Vagina (tissue), 2 donors: ENCODE measurements around the gene LSM11. TPM values are rescaled to one million over a fixed set of nuclear protein-coding genes. Genes with fewer than 3 reads are reported as not detected.

Experiments
- DNase-seq, 2 donors: peaks; one replicate each; pipeline ENCODE4 v3.0.0-alpha.2; 2017; ENCODE audit errors: extremely low spot score in 2 of 2
- H3K27ac ChIP-seq: fragments of 200-600 bp; sonication (generic); one replicate; pipeline ENCODE4 v1.5.1; 2019
- H3K27me3 ChIP-seq: fragments of 200-600 bp; sonication (generic); one replicate; pipeline ENCODE4 v1.5.1; 2019
- H3K36me3 ChIP-seq, 2 donors: fragments of 200-600 bp; sonication (generic); one replicate each; pipeline ENCODE4 v1.5.1; 2017 to 2019
- H3K4me1 ChIP-seq: fragments of 200-600 bp; sonication (generic); one replicate; pipeline ENCODE4 v1.5.1; 2019
- H3K4me3 ChIP-seq, 2 donors: fragments of 200-600 bp; sonication (generic); 1 replicate in 1 of 2; 2 replicates in 1 of 2; pipeline ENCODE4 v1.5.1; 2016 to 2019
- H3K9me3 ChIP-seq: fragments of 200-600 bp; sonication (generic); one replicate; pipeline ENCODE4 v1.5.1; 2019
- CTCF ChIP-seq, 3 experiments: fragments of 450-650 bp in 2 of 3; fragments of 200-600 bp in 1 of 3; sonication (generic) in 1 of 3; IDR thresholded peaks; one replicate each; pipeline ENCODE4 v1.5.1; 2017 to 2019; ENCODE audit warnings: antibody characterized with exemption in 3 of 3, mild to moderate bottlenecking in 2 of 3, moderate library complexity in 2 of 3
- POLR2A ChIP-seq, 2 donors: fragments of 450-650 bp; IDR thresholded peaks; one replicate each; pipeline ENCODE4 v1.6.1; 2017; ENCODE audit warnings: antibody characterized with exemption in 2 of 2, mild to moderate bottlenecking in 2 of 2, moderate library complexity in 2 of 2
- POLR2AphosphoS5 ChIP-seq, 2 donors: sonication (generic); formaldehyde crosslinking; IDR thresholded peaks; one replicate each; pipeline ENCODE4 v1.9.0; 2017; ENCODE audit warnings: antibody characterized with exemption in 2 of 2, mild to moderate bottlenecking in 2 of 2, low read depth in 1 of 2; ENCODE audit not compliant: insufficient read depth in 1 of 2
- intact Hi-C: fragments of 100-400 bp; cut with DNase I; formaldehyde crosslinking; loops from one replicate; pipeline ENCODE4 v1.15.1; 2023
- total RNA-seq: library from RNA; depleted of rRNA; stranded (reverse); fragments of >200 nt; gene quantifications from one replicate; pipeline ENCODE4 v1.2.3, GENCODE V29; 2016

LSM11 gene
- total RNA-seq, 1 donor from 2014 or later: 3.9 TPM

- Histone ChIP-seq H3K4me3 (peak overlapping the region; percentile 82 to 83), H3K36me3 (peaks cover 3 to 5% of the 10 kb centered on the region in 2 donors), H3K27me3 (no peaks in the 10 kb centered on the region), H3K9me3 (no peaks in the 10 kb centered on the region), H3K4me1 (peaks cover 30% of the 10 kb centered on the region), H3K27ac (peak overlapping the region; percentile 77)
- no peak for DNase-seq
- intact Hi-C loops: no loop called here
- no peak for TF ChIP-seq CTCF (IDR thresholded peaks at IDR 0.05)
- no peak for TF ChIP-seq POLR2A (IDR thresholded peaks at IDR 0.05)
- no peak for TF ChIP-seq POLR2AphosphoS5 (IDR thresholded peaks at IDR 0.05; ENCODE audit: insufficient read depth in 1 of 2, low read depth in 1 of 2)
These were observed 819 bp downstream of the LSM11 start for GRCh38 chr5:157744051-157745011.

- Histone ChIP-seq H3K27me3 (no peaks in the 10 kb centered on the region), H3K4me1 (peaks cover 30% of the 10 kb centered on the region), H3K36me3 (no peaks in the 10 kb centered on the region), H3K27ac (peak overlapping the region; percentile 77), H3K9me3 (no peaks in the 10 kb centered on the region), H3K4me3 (peak overlapping the region; percentile 82 to 83)
- DNase-seq: no peak
- TF ChIP-seq POLR2A (IDR thresholded peaks at IDR 0.05) (no peak), POLR2AphosphoS5 (IDR thresholded peaks at IDR 0.05; ENCODE audit: insufficient read depth in 1 of 2, low read depth in 1 of 2) (no peak), CTCF (IDR thresholded peaks at IDR 0.05) (no peak)
- intact Hi-C loops: no loop called here
These were observed 1.5 kb downstream of the LSM11 start for GRCh38 chr5:157745041-157745456.

- H3K27ac ChIP-seq: no peak overlapping the region
These were observed 3.7 kb downstream of the LSM11 start for GRCh38 chr5:157747173-157747740.

GRCh38 chr5:157747766-157748700 lies 4.5 kb downstream of the LSM11 start:
- H3K27me3 ChIP-seq: no peaks in the 10 kb centered on the region
- peaks cover 27% of the 10 kb centered on the region for H3K4me1 ChIP-seq
- no peaks in the 10 kb centered on the region for H3K9me3 ChIP-seq
- H3K36me3 ChIP-seq: peaks cover 0 to 15% of the 10 kb centered on the region in 2 donors
- intact Hi-C loops: no loop called here
- DNase-seq: no peak
- no peak overlapping the region for H3K4me3 ChIP-seq
- peak overlapping the region; percentile 42 for H3K27ac ChIP-seq
- TF ChIP-seq POLR2AphosphoS5 (IDR thresholded peaks at IDR 0.05; ENCODE audit: insufficient read depth in 1 of 2, low read depth in 1 of 2) (no peak), CTCF (IDR thresholded peaks at IDR 0.05) (no peak), POLR2A (IDR thresholded peaks at IDR 0.05) (no peak)

More at GRCh38 chr5:157747173-157747740, 3.7 kb downstream of the LSM11 start:
- Histone ChIP-seq H3K9me3 (no peaks in the 10 kb centered on the region), H3K36me3 (peaks cover 0 to 10% of the 10 kb centered on the region in 2 donors), H3K4me1 (peaks cover 30% of the 10 kb centered on the region), H3K27me3 (no peaks in the 10 kb centered on the region), H3K4me3 (no peak overlapping the region)
- no peak for TF ChIP-seq POLR2A (IDR thresholded peaks at IDR 0.05)
- TF ChIP-seq CTCF (IDR thresholded peaks at IDR 0.05): no peak
- no peak for TF ChIP-seq POLR2AphosphoS5 (IDR thresholded peaks at IDR 0.05; ENCODE audit: insufficient read depth in 1 of 2, low read depth in 1 of 2)
- intact Hi-C loops: no loop called here
- no peak for DNase-seq
